Astrocyte (in vitro differentiated cells and primary cell): ENCODE data around the gene ALG2. TPM values are rescaled to one million over a fixed set of nuclear protein-coding genes. Genes with fewer than 3 reads are reported as not detected.

Experiments used
- DNase-seq: peaks from one replicate; pipeline ENCODE4 v3.0.0-alpha.2; 2010; ENCODE audit warnings: low read depth
- FAIRE-seq: peaks from 2 replicates; lab custom pipeline; 2011; peaks lifted over from hg19 to GRCh38; lab: Jason Lieb, UNC
- H2AFZ ChIP-seq: 2 replicates; pipeline ENCODE4 v1.6.0; 2012; ENCODE audit warnings: low read depth, low read length, inconsistent platforms
- H3K27ac ChIP-seq: 2 replicates; pipeline ENCODE4 v1.5.1; 2011; ENCODE audit warnings: low read depth, low read length, inconsistent platforms
- H3K27me3 ChIP-seq: 2 replicates; pipeline ENCODE4 v1.6.0; 2011; ENCODE audit warnings: low read length, inconsistent platforms; ENCODE audit not compliant: insufficient read depth
- H3K36me3 ChIP-seq: 2 replicates; pipeline ENCODE4 v1.5.1; 2011; ENCODE audit warnings: low read length, inconsistent platforms; ENCODE audit not compliant: insufficient read depth
- H3K4me1 ChIP-seq: 2 replicates; pipeline ENCODE4 v1.5.1; 2011; ENCODE audit warnings: low read length, inconsistent platforms; ENCODE audit not compliant: insufficient read depth
- H3K4me2 ChIP-seq: 2 replicates; pipeline ENCODE4 v1.6.0; 2012; ENCODE audit warnings: low read length, inconsistent platforms
- H3K4me3 ChIP-seq: 2 replicates; pipeline ENCODE4 v1.5.1; 2011; ENCODE audit warnings: low read depth, mild to moderate bottlenecking, low read length, inconsistent platforms; ENCODE audit not compliant: insufficient read depth
- H3K79me2 ChIP-seq: 2 replicates; pipeline ENCODE4 v1.6.0; 2012; ENCODE audit warnings: mild to moderate bottlenecking, low read length, inconsistent platforms; ENCODE audit not compliant: insufficient read depth
- H3K9ac ChIP-seq: 2 replicates; pipeline ENCODE4 v1.6.0; 2012; ENCODE audit warnings: mild to moderate bottlenecking, low read length, inconsistent platforms
- H3K9me3 ChIP-seq: 2 replicates; pipeline ENCODE4 v1.5.1; 2012; ENCODE audit warnings: low read depth, mild to moderate bottlenecking, low read length, inconsistent platforms; ENCODE audit not compliant: insufficient read depth
- H4K20me1 ChIP-seq: 2 replicates; pipeline ENCODE4 v1.6.0; 2012; ENCODE audit warnings: low read length, inconsistent platforms; ENCODE audit not compliant: insufficient read depth
- H3K27ac Mint-ChIP-seq: one replicate; pipeline ENCODE4 v1.8.0; 2021; ENCODE audit warnings: mild to moderate bottlenecking, mixed read lengths; ENCODE audit not compliant: unreplicated experiment
- H3K27me3 Mint-ChIP-seq: one replicate; pipeline ENCODE4 v1.8.0; 2021; ENCODE audit warnings: low read depth, mixed read lengths; ENCODE audit not compliant: unreplicated experiment
- H3K36me3 Mint-ChIP-seq: one replicate; pipeline ENCODE4 v1.8.0; 2021; ENCODE audit warnings: low read depth, mixed read lengths; ENCODE audit not compliant: unreplicated experiment
- H3K4me1 Mint-ChIP-seq: one replicate; pipeline ENCODE4 v1.8.0; 2021; ENCODE audit warnings: low read depth, mixed read lengths; ENCODE audit not compliant: unreplicated experiment
- H3K4me3 Mint-ChIP-seq: one replicate; pipeline ENCODE4 v1.8.0; 2021; ENCODE audit warnings: mild to moderate bottlenecking, moderate library complexity, mixed read lengths; ENCODE audit not compliant: unreplicated experiment
- H3K9me3 Mint-ChIP-seq: one replicate; pipeline ENCODE4 v1.8.0; 2021; ENCODE audit warnings: mild to moderate bottlenecking, mixed read lengths; ENCODE audit not compliant: unreplicated experiment
- EZH2 ChIP-seq: IDR thresholded peaks from 2 replicates; pipeline ENCODE4 v1.6.1; 2012; ENCODE audit warnings: mild to moderate bottlenecking, low read length, inconsistent platforms; ENCODE audit not compliant: insufficient read depth
- total RNA-seq: library from RNA; stranded (reverse); gene quantifications from 2 replicates; pipeline ENCODE4 v1.2.1, GENCODE V29; 2021
- TF ChIP-seq, protein P1 (sequence below): IDR thresholded peaks from 2 replicates; pipeline ENCODE4 v1.5.1; 2011; ENCODE audit warnings: low read depth, mild to moderate bottlenecking, inconsistent platforms, low read length, moderate library complexity; ENCODE audit not compliant: insufficient read depth

The ALG2 gene
- total RNA-seq, 1 donor from 2014 or later, result 33.3 TPM

DNA sequence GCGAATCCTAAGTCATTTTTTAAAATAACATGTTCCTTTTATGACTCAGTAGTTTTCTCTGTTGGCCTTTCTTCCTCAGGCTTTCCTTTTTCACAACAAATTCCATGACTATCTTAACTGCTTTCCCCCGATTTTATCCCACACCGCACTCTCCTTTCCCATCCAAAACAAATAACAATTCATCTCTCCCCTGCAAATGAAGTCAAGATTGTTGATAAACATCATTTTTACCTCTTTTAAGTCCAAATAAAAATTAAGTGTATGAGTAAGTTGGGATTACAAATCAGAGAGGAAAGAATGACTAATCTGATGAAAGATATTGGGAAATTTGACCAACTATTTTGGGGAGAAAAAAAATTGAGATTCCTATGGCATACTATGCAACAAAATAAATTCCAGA lies 47.7 kb upstream of the ALG2 start:
- TF ChIP-seq EZH2, result no peak
- no peak overlapping the region for H3K27ac Mint-ChIP-seq

DNA sequence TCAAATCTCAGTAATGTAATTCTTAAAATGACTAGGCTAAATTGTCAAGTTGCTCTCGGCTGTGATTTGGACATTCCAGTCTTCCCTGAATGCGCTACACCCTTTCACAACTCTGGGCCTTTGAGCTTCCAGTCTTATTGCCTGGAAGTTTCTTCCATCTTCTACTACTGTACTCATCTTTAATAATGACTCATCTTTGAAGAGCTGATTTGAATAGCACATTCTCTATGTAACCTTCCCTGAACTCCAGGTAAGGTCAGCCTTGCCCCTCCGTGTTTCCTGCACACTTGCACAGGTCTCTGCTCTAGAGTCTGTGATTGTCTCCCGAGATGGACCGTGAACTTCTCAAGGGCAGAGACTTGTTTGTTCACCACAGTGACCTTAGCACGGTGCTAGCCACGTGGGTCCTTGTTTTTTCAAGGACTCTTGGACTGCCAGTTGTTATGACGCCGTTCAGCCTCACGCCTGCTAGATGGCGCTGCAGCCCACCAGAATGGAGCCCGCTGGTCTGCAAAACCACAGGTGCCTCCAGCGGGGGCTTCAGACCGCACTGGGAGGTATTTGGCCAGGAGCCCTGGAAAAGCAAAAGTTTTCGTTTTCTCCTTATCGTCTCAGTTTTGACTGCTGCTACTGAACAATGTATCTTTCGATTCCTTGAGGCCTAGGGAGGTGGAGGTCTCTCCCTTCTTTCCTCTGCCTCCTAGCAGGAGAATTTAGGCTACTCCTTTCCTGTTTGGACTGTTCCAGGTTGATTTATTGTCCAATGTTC lies 44.7 kb upstream of the ALG2 start:
- Mint-ChIP-seq H3K27me3 (peaks cover 6% of the 10 kb centered on the region), H3K4me3 (no peak overlapping the region), H3K9me3 (no peaks in the 10 kb centered on the region), H3K27ac (peak overlapping the region; percentile 31), H3K36me3 (no peaks in the 10 kb centered on the region), H3K4me1 (peaks cover 2% of the 10 kb centered on the region)
- Histone ChIP-seq H3K27me3 (no peaks in the 10 kb centered on the region), H3K27ac (no peak overlapping the region), H3K79me2 (no peaks in the 10 kb centered on the region), H2AFZ (peak overlapping the region; percentile 13), H3K9me3 (no peaks in the 10 kb centered on the region), H3K36me3 (no peaks in the 10 kb centered on the region), H3K4me3 (no peak overlapping the region), H4K20me1 (no peaks in the 10 kb centered on the region), H3K4me1 (peaks cover 7% of the 10 kb centered on the region), H3K9ac (peak overlapping the region; percentile 8), H3K4me2 (peak overlapping the region; percentile 47)
- TF ChIP-seq, protein P1, sequence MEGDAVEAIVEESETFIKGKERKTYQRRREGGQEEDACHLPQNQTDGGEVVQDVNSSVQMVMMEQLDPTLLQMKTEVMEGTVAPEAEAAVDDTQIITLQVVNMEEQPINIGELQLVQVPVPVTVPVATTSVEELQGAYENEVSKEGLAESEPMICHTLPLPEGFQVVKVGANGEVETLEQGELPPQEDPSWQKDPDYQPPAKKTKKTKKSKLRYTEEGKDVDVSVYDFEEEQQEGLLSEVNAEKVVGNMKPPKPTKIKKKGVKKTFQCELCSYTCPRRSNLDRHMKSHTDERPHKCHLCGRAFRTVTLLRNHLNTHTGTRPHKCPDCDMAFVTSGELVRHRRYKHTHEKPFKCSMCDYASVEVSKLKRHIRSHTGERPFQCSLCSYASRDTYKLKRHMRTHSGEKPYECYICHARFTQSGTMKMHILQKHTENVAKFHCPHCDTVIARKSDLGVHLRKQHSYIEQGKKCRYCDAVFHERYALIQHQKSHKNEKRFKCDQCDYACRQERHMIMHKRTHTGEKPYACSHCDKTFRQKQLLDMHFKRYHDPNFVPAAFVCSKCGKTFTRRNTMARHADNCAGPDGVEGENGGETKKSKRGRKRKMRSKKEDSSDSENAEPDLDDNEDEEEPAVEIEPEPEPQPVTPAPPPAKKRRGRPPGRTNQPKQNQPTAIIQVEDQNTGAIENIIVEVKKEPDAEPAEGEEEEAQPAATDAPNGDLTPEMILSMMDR, result peak; percentile 84
- no peak for TF ChIP-seq EZH2
- DNase-seq (peak; percentile 56), FAIRE-seq (no peak)

More for the DNA sequence above, 47.7 kb upstream of the ALG2 start:
- no peaks in the 10 kb centered on the region for H3K36me3 ChIP-seq
- peaks cover 7% of the 10 kb centered on the region for H3K4me1 ChIP-seq
- H3K27ac ChIP-seq, result peak overlapping the region; percentile 32
- H3K79me2 ChIP-seq, result no peaks in the 10 kb centered on the region
- H2AFZ ChIP-seq, result no peak overlapping the region
- peaks cover 6% of the 10 kb centered on the region for H3K27me3 Mint-ChIP-seq
- H3K4me3 ChIP-seq, result no peak overlapping the region
- H3K36me3 Mint-ChIP-seq, result no peaks in the 10 kb centered on the region
- no peak overlapping the region for H3K4me3 Mint-ChIP-seq
- H3K27me3 ChIP-seq, result no peaks in the 10 kb centered on the region
- H3K4me1 Mint-ChIP-seq, result peaks cover 7% of the 10 kb centered on the region
- no peaks in the 10 kb centered on the region for H3K9me3 ChIP-seq
- H3K9ac ChIP-seq, result no peak overlapping the region
- H3K4me2 ChIP-seq, result peak overlapping the region; percentile 25
- FAIRE-seq, result no peak
- no peaks in the 10 kb centered on the region for H3K9me3 Mint-ChIP-seq
- H4K20me1 ChIP-seq, result no peaks in the 10 kb centered on the region
- DNase-seq, result peak; percentile 87

DNA sequence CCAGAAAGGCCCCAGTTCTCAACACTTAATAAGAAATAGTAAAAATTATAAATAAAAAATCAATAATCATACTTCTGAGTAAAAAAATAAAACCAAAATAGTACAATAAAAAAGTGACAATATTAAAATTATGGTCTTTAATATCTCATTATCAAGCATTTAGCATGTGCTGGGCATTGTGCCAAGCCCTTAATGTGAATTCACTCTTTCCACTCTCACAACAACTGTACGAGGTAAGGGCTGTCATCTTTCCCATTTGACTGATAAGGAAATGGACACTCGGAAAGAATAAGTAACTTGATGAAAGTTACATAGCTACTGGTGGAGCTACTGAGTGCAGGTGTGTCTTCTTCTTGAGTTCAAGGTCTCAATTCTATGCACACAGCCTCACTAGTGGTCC lies 43.9 kb upstream of the ALG2 start:
- Histone ChIP-seq H3K4me2 (no peak overlapping the region), H3K4me1 (peaks cover 7% of the 10 kb centered on the region), H3K36me3 (no peaks in the 10 kb centered on the region), H3K9ac (no peak overlapping the region), H3K79me2 (no peaks in the 10 kb centered on the region), H2AFZ (no peak overlapping the region), H3K4me3 (no peak overlapping the region), H4K20me1 (no peaks in the 10 kb centered on the region), H3K9me3 (no peaks in the 10 kb centered on the region), H3K27ac (no peak overlapping the region), H3K27me3 (no peaks in the 10 kb centered on the region)
- Mint-ChIP-seq H3K4me1 (peaks cover 2% of the 10 kb centered on the region), H3K4me3 (no peak overlapping the region), H3K36me3 (no peaks in the 10 kb centered on the region), H3K27me3 (peaks cover 6% of the 10 kb centered on the region), H3K9me3 (no peaks in the 10 kb centered on the region), H3K27ac (no peak overlapping the region)
- no peak for DNase-seq
- no peak for TF ChIP-seq EZH2
- TF ChIP-seq, protein P1, result no peak
- no peak for FAIRE-seq
